Coronary artery (tissue), 2 donors: ENCODE results near the gene ZGLP1.

ENCODE experiments used
- DNase-seq: peaks from one replicate; pipeline ENCODE4 v3.0.0-alpha.2; 2017; ENCODE audit warnings: low spot score
- H3K27ac ChIP-seq, 2 donors: fragments of 200-600 bp; sonication (generic); one replicate each; pipeline ENCODE4 v1.5.1; 2016 to 2019
- H3K4me3 ChIP-seq: fragments of 200-600 bp; sonication (generic); 2 replicates; pipeline ENCODE4 v1.5.1; 2016; ENCODE audit warnings: mild to moderate bottlenecking, moderate library complexity
- CTCF ChIP-seq: fragments of 200-600 bp; sonication (generic); IDR thresholded peaks from one replicate; pipeline ENCODE4 v1.5.1; 2019; ENCODE audit warnings: antibody characterized with exemption

Gene ZGLP1

DNA sequence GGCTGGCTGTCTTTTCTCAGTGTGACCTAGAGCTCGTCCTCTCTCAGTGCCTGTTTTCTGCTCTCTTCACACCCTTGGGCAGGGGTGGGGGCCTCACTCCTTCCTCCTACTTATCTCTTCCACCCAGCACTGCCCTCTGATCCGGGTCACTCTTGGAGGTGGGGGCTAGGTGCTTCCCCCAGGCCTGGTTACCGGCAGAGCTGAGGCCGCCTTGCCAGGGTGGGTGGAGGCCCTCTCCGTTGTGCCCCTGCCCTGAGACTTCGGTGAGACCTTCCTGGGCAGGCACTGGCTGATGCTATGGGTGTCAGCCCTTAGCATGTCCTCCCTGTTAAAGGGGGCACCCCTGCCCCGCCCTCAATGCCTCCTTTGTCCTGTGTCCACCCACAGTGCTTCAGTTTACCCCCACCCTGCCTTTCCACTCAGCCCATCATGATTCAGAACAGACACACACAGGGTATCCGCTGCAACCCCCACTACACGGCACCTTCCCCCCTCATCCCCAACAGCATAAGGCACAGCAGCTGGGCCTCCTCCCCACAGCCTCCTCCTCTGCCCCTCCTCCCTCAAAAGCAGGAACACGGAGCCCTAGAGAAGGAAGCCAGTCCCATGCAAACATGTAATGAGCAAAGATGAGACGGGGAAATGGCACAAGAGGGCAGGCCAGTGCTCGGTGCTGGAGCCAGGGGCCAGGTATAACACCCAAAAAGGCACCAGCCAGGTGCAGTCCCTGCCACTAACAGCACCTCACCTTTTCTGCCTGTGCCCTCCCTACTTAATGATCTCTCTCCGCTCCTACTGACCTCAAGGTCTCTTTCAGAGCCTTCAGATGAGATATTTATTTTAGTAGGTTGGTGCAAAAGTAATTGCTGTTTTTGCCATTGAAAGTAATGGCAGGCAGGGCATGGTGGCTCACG, 9.8 kb downstream of the ZGLP1 start:
- TF ChIP-seq CTCF, result no peak
- DNase-seq, result no peak
- H3K27ac ChIP-seq, result peak overlapping the region in 1 of 2 donors; percentile 3
- H3K4me3 ChIP-seq, result no peak overlapping the region

- Histone ChIP-seq H3K4me3 (peak overlapping the region; percentile 62), H3K27ac (no peak overlapping the region)
- no peak for DNase-seq
- TF ChIP-seq CTCF, result no peak
Measured at GRCh38 chr19:10295847-10296591, 13.6 kb downstream of the ZGLP1 start.

- Histone ChIP-seq H3K27ac (no peak overlapping the region), H3K4me3 (peak overlapping the region; percentile 62)
- TF ChIP-seq CTCF, result no peak
- no peak for DNase-seq
Measured at GRCh38 chr19:10295305-10295846, 14.2 kb downstream of the ZGLP1 start.

DNA sequence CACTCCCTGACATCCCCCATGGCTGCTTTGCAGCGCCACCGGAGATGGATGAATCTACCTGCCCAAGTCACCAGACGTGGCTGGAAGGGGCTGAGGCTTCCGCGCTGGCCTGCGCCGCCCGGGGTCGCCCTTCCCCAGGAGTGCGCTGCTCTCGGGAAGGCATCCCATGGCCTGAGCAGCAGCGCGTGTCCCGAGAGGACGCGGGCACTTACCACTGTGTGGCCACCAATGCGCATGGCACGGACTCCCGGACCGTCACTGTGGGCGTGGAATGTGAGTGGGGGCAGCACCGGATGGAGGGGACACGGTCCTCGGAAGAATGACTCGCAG, 15.3 kb downstream of the ZGLP1 start:
- DNase-seq, result no peak
- Histone ChIP-seq H3K4me3 (no peak overlapping the region), H3K27ac (no peak overlapping the region)
- TF ChIP-seq CTCF, result no peak

DNA sequence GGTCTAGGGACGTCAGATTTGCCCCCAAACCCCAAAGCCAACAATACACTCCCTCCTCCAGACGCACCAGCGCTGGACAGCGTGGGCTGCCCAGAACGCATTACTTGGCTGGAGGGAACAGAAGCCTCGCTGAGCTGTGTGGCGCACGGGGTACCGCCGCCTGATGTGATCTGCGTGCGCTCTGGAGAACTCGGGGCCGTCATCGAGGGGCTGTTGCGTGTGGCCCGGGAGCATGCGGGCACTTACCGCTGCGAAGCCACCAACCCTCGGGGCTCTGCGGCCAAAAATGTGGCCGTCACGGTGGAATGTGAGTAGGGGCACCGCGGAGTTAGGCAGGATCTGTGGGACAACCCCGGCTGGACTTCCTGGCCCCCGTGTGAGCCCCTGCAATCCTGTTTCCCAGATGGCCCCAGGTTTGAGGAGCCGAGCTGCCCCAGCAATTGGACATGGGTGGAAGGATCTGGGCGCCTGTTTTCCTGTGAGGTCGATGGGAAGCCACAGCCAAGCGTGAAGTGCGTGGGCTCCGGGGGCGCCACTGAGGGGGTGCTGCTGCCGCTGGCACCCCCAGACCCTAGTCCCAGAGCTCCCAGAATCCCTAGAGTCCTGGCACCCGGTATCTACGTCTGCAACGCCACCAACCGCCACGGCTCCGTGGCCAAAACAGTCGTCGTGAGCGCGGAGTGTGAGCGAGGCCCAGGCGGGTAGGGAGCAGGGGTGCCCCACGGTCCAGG, 15.8 kb downstream of the ZGLP1 start:
- Histone ChIP-seq H3K4me3 (no peak overlapping the region), H3K27ac (no peak overlapping the region)
- TF ChIP-seq CTCF, result no peak
- no peak for DNase-seq

DNA sequence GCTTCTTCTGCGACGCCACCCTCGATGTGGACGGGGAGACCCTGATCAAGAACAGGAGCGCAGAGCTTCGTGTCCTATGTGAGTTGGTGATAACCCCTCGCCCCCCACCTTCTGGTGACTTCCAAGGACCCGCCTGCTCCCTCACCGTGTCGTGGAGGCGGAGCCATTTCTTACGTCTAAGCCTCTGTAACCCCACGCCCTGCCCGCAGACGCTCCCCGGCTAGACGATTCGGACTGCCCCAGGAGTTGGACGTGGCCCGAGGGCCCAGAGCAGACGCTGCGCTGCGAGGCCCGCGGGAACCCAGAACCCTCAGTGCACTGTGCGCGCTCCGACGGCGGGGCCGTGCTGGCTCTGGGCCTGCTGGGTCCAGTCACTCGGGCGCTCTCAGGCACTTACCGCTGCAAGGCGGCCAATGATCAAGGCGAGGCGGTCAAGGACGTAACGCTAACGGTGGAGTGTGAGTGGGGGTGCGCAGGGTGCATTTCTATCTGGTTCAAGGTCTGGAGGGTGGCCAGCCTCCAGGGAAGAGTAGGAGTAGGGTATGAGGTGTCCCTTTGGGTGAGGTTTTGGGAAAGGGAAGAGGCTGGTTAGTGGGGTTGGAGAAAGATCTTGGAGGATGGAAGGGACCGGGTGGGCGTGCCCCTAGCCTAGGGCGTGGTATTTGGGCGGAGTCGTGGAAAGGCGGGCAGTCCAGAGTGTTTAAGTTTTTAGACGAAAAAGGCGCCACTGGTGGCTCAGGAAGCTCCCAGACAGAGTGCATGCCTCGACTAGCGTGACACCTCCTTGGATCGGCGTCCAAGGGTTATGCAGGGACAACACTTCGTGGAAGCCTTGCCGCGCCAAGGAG, 16.6 kb downstream of the ZGLP1 start:
- Histone ChIP-seq H3K4me3 (peak overlapping the region; percentile 73), H3K27ac (no peak overlapping the region)
- TF ChIP-seq CTCF, result no peak
- no peak for DNase-seq
